Measurements from ENCODE around the gene CT55.
"Not testable (repeated sequence)": the region's sequence is repeated elsewhere in the genome, so short reads cannot be mapped to it uniquely, and the experiment has no call there.

DNA sequence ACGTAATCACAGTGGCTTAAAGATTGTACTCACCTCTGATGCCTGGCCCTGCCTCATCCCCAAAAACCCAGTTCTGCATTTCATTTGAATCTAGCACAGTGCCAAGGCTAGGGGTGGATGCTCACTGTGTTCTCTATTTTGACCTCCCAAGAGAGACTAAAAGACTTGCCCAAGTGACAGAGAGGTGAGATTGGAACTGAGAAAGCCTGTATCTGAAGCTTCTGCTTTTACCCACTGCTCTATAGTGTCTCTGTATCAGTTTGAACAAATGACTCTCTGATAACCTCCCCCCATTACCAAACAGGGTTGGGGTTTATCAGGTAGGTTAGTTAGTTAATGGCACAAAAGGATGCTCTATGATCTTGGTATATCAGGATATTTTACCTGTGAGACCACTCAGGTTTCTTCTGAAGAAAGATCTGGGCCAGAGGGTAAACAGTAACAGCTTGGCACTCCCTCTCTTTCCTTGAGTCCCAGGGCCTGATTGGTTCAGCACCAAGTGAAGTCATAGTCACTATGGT, 51.1 kb downstream of the CT55 start, which contains the start of gene ETDB:
- not testable (repeated sequence) for TF ChIP-seq POLR2A (IDR thresholded peaks at IDR 0.05)
- TF ChIP-seq, protein P1, sequence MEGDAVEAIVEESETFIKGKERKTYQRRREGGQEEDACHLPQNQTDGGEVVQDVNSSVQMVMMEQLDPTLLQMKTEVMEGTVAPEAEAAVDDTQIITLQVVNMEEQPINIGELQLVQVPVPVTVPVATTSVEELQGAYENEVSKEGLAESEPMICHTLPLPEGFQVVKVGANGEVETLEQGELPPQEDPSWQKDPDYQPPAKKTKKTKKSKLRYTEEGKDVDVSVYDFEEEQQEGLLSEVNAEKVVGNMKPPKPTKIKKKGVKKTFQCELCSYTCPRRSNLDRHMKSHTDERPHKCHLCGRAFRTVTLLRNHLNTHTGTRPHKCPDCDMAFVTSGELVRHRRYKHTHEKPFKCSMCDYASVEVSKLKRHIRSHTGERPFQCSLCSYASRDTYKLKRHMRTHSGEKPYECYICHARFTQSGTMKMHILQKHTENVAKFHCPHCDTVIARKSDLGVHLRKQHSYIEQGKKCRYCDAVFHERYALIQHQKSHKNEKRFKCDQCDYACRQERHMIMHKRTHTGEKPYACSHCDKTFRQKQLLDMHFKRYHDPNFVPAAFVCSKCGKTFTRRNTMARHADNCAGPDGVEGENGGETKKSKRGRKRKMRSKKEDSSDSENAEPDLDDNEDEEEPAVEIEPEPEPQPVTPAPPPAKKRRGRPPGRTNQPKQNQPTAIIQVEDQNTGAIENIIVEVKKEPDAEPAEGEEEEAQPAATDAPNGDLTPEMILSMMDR (IDR thresholded peaks at IDR 0.05) = not testable (repeated sequence)
